Measurements from ENCODE around the gene GAB4.

- no peak for TF ChIP-seq CTCF (conservative IDR thresholded peaks at IDR 0.05 in 1 of 2, IDR thresholded peaks at IDR 0.05 in 1 of 2; ENCODE audit: low read depth in 1 of 2, low read length in 2 of 2)
- TF ChIP-seq EZH2 (IDR thresholded peaks at IDR 0.05; ENCODE audit: low read length, missing control alignments) = no peak
These were observed 58.5 kb downstream of the GAB4 start for GRCh38 chr22:16949561-16949960.

Measured in fibroblast of lung (primary cell).